HG03442 (cell line): Measurements from ENCODE around the gene TRIM42.

Experiments
- ATAC-seq: cut with Tn5 transposase; IDR thresholded peaks from one replicate; pipeline ENCODE4 v1.9.1; 2021; ENCODE audit warnings: mild to moderate bottlenecking, moderate library complexity; ENCODE audit not compliant: unreplicated experiment

TRIM42 gene

GRCh38 chr3:140709751-140710150 is 31.9 kb downstream of the TRIM42 start:
- no peak for ATAC-seq

- ATAC-seq: no peak
These were observed 33.0 kb downstream of the TRIM42 start for GRCh38 chr3:140710711-140711389.

- ATAC-seq: no peak
These were observed 33.6 kb downstream of the TRIM42 start for GRCh38 chr3:140711390-140712035.

GRCh38 chr3:140712301-140712700 is 34.4 kb downstream of the TRIM42 start:
- ATAC-seq: no peak

GRCh38 chr3:140715035-140715434 is 37.2 kb downstream of the TRIM42 start:
- ATAC-seq: no peak

- no peak for ATAC-seq
These were observed 40.1 kb downstream of the TRIM42 start for GRCh38 chr3:140717921-140718320.

GRCh38 chr3:140719841-140720614 is 42.2 kb downstream of the TRIM42 start:
- no peak for ATAC-seq

GRCh38 chr3:140723576-140723975 is 45.7 kb downstream of the TRIM42 start:
- no peak for ATAC-seq

- peak; percentile 65 for ATAC-seq
These were observed 47.3 kb downstream of the TRIM42 start for GRCh38 chr3:140724856-140725812.

GRCh38 chr3:140726066-140726465 is 48.2 kb downstream of the TRIM42 start:
- ATAC-seq: no peak

GRCh38 chr3:140727886-140728285 is 50.0 kb downstream of the TRIM42 start:
- no peak for ATAC-seq

GRCh38 chr3:140731440-140732119 is 53.7 kb downstream of the TRIM42 start:
- peak; percentile 74 for ATAC-seq

GRCh38 chr3:140733623-140734022 is 55.8 kb downstream of the TRIM42 start:
- no peak for ATAC-seq

- ATAC-seq: no peak
These were observed 59.1 kb downstream of the TRIM42 start for GRCh38 chr3:140736863-140737460.

- ATAC-seq: no peak
These were observed 64.3 kb downstream of the TRIM42 start for GRCh38 chr3:140742116-140742515.

GRCh38 chr3:140748171-140748570 is 70.3 kb downstream of the TRIM42 start:
- no peak for ATAC-seq

GRCh38 chr3:140748903-140749302 is 71.0 kb downstream of the TRIM42 start:
- ATAC-seq: no peak
